Upper lobe of right lung (tissue), 1 donor: ENCODE measurements around the gene ZBTB44. TPM values are rescaled to one million over a fixed set of nuclear protein-coding genes. Genes with fewer than 3 reads are reported as not detected.

Experiments
- ATAC-seq: fragments of 200-7000 bp; cut with Tn5 transposase; one replicate; pipeline ENCODE4 v1.9.1; 2020; ENCODE audit warnings: mild to moderate bottlenecking, moderate library complexity
- DNase-seq: peaks from one replicate; pipeline ENCODE4 v3.0.0-alpha.2; 2020
- H3K27ac ChIP-seq: fragments of 200-600 bp; one replicate; pipeline ENCODE4 v1.8.0; 2022
- H3K27me3 ChIP-seq: fragments of 200-600 bp; one replicate; pipeline ENCODE4 v1.8.0; 2022; ENCODE audit warnings: mild to moderate bottlenecking
- H3K36me3 ChIP-seq: fragments of 200-600 bp; one replicate; pipeline ENCODE4 v1.8.0; 2022
- H3K4me1 ChIP-seq: fragments of 200-600 bp; one replicate; pipeline ENCODE4 v1.8.0; 2022
- H3K4me3 ChIP-seq: fragments of 200-600 bp; one replicate; pipeline ENCODE4 v1.8.0; 2022; ENCODE audit warnings: mild to moderate bottlenecking
- H3K9me3 ChIP-seq: fragments of 200-600 bp; one replicate; pipeline ENCODE4 v1.8.0; 2022
- intact Hi-C: fragments of 100-400 bp; cut with DNase I; formaldehyde crosslinking; loops from one replicate; pipeline ENCODE4 v1.11.0; 2022
- total RNA-seq: library from RNA; stranded (reverse); fragmentation: NEBNext Ultra II Directional; extraction: Animal tissue kit (Norgen Biotek cat#: 25700); gene quantifications from one replicate; pipeline ENCODE4 v1.2.1, GENCODE V29; 2021
- TF ChIP-seq, protein P1 (sequence below): fragments of 200-600 bp; IDR thresholded peaks from one replicate; pipeline ENCODE4 v1.8.0; 2022; ENCODE audit warnings: antibody characterized with exemption
- donor health status: DM: no; HTN: yes; CAD: no; lungs with severe emphysema.

The ZBTB44 gene
- total RNA-seq, 1 donor from 2014 or later: 52.9 TPM

DNA sequence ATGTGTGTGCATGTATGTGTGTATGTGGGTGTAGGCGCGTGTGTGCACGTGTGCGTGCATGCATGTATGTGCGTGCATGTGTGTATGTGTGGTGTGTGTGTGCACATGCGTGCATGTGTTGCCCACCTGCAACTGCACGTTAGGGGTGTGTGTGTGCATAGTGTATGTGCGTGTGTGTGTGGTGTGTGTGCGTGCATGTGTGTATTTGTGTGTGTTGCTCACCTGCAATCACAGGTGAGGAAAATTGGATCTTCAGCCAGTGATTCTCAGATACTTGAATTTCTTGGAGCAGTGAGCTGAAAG, 100.8 kb downstream of the ZBTB44 start:
- DNase-seq: peak; percentile 46
- H3K9me3 ChIP-seq: no peaks in the 10 kb centered on the region
- TF ChIP-seq, protein P1, sequence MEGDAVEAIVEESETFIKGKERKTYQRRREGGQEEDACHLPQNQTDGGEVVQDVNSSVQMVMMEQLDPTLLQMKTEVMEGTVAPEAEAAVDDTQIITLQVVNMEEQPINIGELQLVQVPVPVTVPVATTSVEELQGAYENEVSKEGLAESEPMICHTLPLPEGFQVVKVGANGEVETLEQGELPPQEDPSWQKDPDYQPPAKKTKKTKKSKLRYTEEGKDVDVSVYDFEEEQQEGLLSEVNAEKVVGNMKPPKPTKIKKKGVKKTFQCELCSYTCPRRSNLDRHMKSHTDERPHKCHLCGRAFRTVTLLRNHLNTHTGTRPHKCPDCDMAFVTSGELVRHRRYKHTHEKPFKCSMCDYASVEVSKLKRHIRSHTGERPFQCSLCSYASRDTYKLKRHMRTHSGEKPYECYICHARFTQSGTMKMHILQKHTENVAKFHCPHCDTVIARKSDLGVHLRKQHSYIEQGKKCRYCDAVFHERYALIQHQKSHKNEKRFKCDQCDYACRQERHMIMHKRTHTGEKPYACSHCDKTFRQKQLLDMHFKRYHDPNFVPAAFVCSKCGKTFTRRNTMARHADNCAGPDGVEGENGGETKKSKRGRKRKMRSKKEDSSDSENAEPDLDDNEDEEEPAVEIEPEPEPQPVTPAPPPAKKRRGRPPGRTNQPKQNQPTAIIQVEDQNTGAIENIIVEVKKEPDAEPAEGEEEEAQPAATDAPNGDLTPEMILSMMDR: no peak
- no peaks in the 10 kb centered on the region for H3K27me3 ChIP-seq
- intact Hi-C loops: loop anchor here (10.0 kb wide), 1 partner anchor 211 kb away; the partner anchor contains the start of gene ADAMTS8
- H3K4me1 ChIP-seq: peaks cover 8% of the 10 kb centered on the region
- H3K4me3 ChIP-seq: no peak overlapping the region
- ATAC-seq: no peak
- H3K27ac ChIP-seq: no peak overlapping the region
- H3K36me3 ChIP-seq: no peaks in the 10 kb centered on the region

- H3K36me3 ChIP-seq: no peaks in the 10 kb centered on the region
- peaks cover 8% of the 10 kb centered on the region for H3K4me1 ChIP-seq
- no peaks in the 10 kb centered on the region for H3K9me3 ChIP-seq
- intact Hi-C loops: loop anchor here (10.0 kb wide), 1 partner anchor 211 kb away; the partner anchor contains the start of gene ADAMTS8
- ATAC-seq (peak; percentile 91), DNase-seq (peak; percentile 85)
- H3K4me3 ChIP-seq: no peak overlapping the region
- H3K27ac ChIP-seq: no peak overlapping the region
- no peaks in the 10 kb centered on the region for H3K27me3 ChIP-seq
- TF ChIP-seq, protein P1: peak; percentile 93
These were observed 101.4 kb downstream of the ZBTB44 start for GRCh38 chr11:130213143-130213978.

GRCh38 chr11:130212431-130212961, 102.2 kb downstream of the ZBTB44 start:
- DNase-seq (peak; percentile 55), ATAC-seq (no peak)
- Histone ChIP-seq H3K4me3 (no peak overlapping the region), H3K9me3 (no peaks in the 10 kb centered on the region), H3K27ac (no peak overlapping the region), H3K27me3 (no peaks in the 10 kb centered on the region), H3K36me3 (no peaks in the 10 kb centered on the region), H3K4me1 (peaks cover 8% of the 10 kb centered on the region)
- intact Hi-C loops: loop anchor here (10.0 kb wide), 1 partner anchor 212 kb away; the partner anchor contains the start of gene ADAMTS8
- TF ChIP-seq, protein P1: no peak

DNA sequence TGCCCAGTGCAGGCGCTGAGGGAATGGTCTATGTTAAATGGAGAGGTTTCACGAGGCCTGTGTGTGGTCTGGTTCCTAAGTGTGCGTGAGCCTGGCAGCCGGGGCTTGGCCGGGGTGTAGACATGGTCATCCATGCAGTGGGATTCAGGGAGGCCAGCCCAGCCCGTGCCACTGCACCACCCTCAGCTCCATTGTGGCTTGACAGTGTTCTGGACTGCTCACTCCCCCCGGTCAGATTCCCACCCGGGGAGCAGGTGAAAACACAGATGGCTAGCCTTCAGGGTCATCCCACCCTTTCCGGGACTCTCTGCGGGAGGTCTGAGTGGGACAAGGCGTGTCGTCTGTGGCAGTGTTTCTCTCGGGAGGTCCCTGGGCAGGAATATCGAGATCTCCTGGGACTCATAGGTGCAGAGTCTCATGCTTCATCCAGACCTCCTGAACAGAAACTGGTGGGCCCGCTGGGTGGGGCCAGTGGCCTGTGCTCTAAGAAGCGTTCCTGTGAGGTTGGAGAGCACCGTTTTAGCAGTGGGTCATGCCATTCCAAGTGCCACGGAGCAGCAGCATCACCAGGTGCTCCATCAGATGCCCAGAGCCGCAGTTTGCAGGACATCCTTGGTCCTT, 102.8 kb downstream of the ZBTB44 start:
- no peak overlapping the region for H3K4me3 ChIP-seq
- no peak for ATAC-seq
- no peaks in the 10 kb centered on the region for H3K36me3 ChIP-seq
- peaks cover 8% of the 10 kb centered on the region for H3K4me1 ChIP-seq
- H3K9me3 ChIP-seq: no peaks in the 10 kb centered on the region
- TF ChIP-seq, protein P1: no peak
- H3K27ac ChIP-seq: no peak overlapping the region
- intact Hi-C loops: loop anchor here (10.0 kb wide), 1 partner anchor 213 kb away; the partner anchor contains the start of gene ADAMTS8
- peak; percentile 60 for DNase-seq
- no peaks in the 10 kb centered on the region for H3K27me3 ChIP-seq

- peaks cover 8% of the 10 kb centered on the region for H3K4me1 ChIP-seq
- H3K36me3 ChIP-seq: no peaks in the 10 kb centered on the region
- no peaks in the 10 kb centered on the region for H3K9me3 ChIP-seq
- DNase-seq (no peak), ATAC-seq (no peak)
- intact Hi-C loops: loop anchor here (10.0 kb wide), 1 partner anchor 214 kb away; the partner anchor contains the start of gene ADAMTS8
- H3K27ac ChIP-seq: no peak overlapping the region
- TF ChIP-seq, protein P1: no peak
- no peaks in the 10 kb centered on the region for H3K27me3 ChIP-seq
- H3K4me3 ChIP-seq: no peak overlapping the region
These were observed 103.6 kb downstream of the ZBTB44 start for GRCh38 chr11:130211144-130211543.
